ENCODE results near the gene PTGFR.

The PTGFR gene

DNA sequence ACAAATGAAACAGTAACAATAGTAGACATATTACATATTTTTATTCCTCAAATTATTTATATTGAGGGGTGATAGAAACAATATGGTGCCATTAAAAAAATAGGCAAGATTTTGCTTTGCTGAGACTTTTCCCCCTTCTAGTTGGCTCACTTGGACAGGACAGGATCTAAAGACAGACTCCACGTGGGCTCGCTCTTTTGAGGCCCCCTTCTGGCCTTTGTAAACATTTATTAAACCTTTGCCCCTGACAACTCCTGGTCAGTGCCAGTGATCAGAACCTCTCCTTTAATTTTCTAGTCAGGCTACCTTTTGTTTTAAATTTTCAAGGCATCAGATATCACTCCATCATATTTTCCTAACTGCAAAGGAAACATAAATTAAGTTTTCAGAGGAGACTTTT, 79.8 kb downstream of the PTGFR start:
- H3K4me3 ChIP-seq, result no peak overlapping the region
- no peak overlapping the region for H3K27ac ChIP-seq

DNA sequence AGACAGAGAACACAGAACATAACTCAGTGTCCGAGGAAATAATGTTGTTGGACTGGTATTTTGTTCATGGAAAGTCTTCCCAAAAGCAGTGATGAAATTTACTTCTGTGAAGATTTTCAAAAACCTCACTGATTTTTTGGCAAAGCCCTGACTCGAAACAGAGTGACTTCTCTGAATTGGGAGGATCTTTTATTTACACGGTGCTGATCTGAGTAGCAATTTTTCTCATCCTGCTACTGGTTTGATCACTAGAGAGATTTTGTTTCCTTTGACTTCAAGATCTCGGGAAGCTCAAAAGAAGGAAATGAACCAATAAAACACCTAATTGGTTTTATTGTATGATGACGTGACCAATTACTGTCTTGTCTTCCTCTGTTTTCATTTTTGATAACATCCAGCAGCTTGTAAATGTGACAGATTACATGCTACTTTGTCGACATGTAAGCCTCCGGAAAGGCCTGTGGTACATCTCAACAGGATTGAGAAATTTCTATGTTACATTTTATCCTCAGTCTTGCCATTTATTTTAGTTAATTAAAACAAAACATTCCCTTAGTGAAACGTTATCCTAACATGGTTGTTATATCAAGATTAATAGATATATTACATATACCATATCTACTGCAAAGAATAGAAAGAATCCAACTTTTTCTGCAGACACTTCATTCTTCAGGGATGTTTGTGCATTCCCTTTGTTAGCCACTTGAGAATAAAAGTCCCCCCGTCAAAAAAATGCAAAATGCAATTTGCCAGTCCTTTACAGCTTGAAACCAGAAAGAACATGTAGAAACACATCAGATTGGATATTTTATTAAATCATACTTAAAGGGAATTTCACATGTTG, 86.7 kb downstream of the PTGFR start:
- Histone ChIP-seq H3K4me3 (no peak overlapping the region), H3K27ac (no peak overlapping the region)

DNA sequence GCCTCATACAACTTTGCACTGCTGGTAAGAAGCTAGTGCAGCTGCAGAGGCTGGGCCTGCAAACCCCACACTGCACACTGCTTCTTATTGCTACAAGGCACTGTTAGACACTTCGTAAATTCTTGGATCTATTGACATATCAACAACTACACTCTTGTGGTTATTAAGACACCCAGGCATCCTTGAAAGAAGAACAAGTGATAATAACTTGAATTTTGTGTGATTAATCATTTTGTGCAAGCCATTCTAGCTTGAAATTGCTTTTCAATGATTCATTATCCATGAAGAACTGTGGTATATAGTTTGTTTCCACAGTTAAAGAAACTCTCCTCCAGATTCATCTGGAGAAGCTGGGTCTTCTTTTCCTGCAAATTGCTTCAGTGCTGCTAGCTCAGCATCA, 95.8 kb downstream of the PTGFR start:
- Histone ChIP-seq H3K4me3 (no peak overlapping the region), H3K27ac (no peak overlapping the region)

DNA sequence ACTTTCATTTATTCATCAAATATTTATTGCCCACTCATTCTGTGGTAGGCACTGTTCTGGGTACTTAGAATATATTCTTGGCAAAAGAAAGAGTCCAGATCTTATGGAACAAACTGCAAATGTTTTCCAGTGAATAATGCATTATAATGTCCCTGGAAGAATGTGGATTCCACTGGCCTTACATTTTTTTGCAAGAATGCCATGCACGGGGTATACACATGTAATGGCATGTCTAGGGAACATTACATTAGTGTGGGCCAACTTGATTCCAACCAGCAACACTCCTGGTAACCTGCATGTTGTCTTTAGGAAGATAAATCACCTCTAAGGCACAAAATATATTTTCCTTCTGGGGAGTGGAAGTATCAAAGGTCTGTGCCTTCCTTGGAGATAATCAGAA, 96.4 kb downstream of the PTGFR start:
- H3K27ac ChIP-seq, result no peak overlapping the region

More for the DNA sequence above, 96.4 kb downstream of the PTGFR start:
- H3K4me3 ChIP-seq, result no peak overlapping the region
